ENCODE results near the gene SLC2A4.
"Not testable (repeated sequence)": the region's sequence is repeated elsewhere in the genome, so short reads cannot be mapped to it uniquely, and the experiment has no call there.

The SLC2A4 gene
- 0.03 to 0.25 (median 0.08) reads per million in 18 experiments for total RNA-seq

DNA sequence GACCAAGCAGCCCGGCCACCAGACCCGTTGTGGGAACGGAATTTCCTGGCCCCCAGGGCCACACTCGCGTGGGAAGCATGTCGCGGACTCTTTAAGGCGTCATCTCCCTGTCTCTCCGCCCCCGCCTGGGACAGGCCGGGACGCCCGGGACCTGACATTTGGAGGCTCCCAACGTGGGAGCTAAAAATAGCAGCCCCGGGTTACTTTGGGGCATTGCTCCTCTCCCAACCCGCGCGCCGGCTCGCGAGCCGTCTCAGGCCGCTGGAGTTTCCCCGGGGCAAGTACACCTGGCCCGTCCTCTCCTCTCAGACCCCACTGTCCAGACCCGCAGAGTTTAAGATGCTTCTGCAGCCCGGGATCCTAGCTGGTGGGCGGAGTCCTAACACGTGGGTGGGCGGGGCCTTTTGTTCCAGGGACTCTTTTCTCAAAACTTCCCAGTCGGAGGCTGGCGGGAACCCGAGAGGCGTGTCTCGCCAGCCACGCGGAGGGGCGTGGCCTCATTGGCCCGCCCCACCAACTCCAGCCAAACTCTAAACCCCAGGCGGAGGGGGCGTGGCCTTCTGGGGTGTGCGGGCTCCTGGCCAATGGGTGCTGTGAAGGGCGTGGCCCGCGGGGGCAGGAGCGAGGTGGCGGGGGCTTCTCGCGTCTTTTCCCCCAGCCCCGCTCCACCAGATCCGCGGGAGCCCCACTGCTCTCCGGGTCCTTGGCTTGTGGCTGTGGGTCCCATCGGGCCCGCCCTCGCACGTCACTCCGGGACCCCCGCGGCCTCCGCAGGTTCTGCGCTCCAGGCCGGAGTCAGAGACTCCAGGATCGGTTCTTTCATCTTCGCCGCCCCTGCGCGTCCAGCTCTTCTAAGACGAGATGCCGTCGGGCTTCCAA lies at the start of gene SLC2A4:
Gene SLC2A4, plus strand, starts transcription at position 645 of the 879 bp plus-strand sequence. Its CDS starts 217 bp downstream, at position 862.
- DNase-seq: peak; percentile 94 to 95

DNA sequence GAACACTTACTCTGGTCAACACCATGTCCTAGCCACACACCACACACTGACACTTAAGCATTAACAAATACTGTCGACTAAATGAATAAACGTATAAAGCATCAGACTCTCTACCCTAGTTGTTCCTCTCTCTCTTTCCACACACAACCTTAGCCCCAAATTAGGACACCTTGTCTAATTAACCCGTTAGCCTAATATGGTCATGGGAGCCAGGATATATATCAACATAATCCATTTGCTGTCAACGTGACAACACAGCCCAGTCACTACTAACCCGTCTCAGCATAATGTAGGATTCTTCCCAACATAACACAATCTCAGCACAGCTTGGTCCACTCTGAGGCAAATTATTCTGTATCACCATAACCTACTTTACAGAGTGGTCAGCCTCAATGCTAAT lies 49.4 kb upstream of the SLC2A4 start:
- no peak for DNase-seq

DNA sequence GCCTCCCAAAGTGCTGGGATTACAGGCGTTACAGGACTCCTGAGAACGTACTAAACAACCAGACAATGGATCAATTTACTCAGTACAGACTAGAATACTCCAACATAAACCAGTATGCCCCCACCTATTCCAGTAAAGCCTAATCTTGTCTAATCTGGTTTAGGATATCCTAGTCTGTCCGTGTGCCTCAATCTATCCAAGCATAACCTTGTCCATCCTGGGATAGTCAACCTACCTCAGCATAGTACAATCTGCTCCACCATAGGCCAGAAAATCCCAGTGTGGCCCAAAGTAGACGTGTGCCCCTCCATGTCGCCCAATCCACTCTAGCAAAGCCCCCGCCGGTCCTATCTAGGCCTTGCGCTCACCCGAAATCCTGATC lies 47.8 kb upstream of the SLC2A4 start:
- no peak for DNase-seq

DNA sequence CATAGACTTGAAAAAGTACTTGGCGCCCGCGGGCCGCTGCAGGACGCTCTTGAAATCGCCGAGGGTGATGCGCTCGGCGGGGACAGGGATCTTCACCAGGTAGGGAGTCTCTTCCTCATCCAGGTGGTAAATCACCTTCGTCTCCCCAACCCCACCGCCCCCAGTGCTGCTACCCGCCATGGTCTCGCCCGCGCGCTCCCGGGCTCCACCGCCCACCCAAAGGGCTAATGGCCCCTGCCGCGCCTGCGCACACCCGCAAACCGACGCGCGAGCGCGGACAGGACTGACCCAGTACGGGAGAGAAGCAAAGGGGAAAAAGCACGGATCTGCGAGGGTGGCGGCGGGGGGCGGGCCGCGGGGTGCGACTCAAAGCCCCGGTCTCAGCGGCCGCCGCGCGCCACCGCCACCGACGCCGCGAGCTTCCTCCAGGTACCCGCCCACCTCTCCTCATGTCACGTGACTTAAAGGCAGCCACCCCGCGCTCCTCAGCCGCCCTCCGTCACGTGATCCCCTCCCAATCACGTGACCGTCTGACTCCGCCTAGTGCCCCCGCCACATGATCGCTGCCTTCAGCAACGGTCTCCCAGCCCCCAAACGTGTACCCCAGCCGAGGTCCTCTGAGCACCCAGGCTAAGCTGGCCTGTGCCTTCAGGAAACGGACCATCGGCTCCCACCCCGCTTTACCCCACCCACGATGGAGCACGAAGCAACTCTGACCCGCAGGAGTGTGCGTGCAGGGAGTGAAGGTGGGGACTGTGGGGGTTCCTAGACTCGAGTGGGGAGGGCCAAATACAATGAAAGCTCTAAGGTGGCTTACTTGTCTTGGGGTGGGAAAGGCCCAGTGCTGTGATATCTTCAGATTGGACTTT lies 47.2 kb upstream of the SLC2A4 start, which contains the start of gene DVL2:
Gene DVL2, minus strand, starts transcription at position 435 of the 869 bp plus-strand sequence. Its CDS starts 255 bp downstream, at position 180.
- DNase-seq: peak; percentile 92 to 95

DNA sequence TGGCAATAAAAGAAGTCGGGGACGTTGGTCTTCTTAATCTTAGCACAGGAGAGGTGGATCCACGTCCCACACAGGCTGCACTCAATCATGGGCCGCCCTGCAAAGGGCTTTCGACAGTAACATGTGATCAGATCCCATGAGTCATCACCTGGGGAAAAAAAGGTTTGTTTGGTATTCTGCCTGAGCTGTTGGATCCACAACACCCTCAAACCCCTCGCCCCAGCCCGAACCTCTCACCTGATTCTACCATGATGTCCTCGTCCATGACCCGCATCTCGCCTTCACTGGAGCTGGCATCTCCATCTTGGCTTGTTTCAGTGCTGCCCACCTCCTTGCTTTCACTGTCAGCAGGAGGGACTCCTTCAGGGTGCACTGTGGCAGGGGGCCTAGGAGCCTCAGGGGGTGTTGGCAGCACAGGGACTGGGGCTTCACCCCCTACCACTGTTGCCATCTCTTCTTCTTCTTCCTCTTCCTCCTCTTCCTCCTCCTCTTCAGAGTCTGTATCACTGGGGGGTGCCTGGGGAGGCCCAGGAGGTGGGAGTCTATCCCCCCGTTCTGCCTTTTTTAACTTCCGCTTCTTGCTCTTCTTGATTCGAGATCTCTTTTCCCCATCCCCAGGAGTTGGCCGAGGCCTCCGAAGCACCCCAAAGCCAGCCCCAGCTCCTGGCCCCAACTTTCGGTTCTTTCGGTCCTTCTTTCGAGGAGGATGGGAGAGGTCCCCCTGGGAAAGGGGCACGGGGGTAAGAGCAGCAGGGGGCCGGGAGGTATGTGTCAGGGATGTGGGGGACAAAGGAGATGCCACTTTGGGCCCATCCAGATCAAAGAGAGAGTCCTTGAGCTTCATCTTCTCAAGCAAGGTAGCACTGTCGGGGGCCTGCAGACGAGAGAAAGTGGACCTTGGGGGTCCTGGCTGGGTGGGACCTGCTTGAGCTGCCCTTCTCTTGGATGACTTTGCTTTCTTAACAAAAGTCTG lies 45.5 kb upstream of the SLC2A4 start:
- DNase-seq: peak in 1 of 2 donors; percentile 60

DNA sequence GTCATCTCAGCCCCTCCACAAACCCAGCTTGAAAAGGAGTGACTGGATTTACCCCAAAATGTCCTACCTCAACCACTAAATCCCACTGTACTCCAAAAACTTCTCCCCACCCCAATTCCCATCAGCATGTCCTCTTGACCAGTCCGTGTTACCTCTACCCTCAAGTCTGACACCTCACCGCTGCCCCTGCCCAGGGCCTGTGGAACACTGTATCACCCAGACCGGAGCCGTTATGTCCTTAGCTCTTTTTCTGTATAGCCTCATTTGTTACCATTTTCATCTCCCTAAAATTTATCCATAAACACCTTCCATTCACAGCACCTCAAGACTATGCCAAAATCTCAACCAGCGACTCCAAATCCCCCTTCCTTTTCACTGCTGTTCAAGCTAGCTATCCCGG lies 44.7 kb upstream of the SLC2A4 start:
- DNase-seq: no peak

DNA sequence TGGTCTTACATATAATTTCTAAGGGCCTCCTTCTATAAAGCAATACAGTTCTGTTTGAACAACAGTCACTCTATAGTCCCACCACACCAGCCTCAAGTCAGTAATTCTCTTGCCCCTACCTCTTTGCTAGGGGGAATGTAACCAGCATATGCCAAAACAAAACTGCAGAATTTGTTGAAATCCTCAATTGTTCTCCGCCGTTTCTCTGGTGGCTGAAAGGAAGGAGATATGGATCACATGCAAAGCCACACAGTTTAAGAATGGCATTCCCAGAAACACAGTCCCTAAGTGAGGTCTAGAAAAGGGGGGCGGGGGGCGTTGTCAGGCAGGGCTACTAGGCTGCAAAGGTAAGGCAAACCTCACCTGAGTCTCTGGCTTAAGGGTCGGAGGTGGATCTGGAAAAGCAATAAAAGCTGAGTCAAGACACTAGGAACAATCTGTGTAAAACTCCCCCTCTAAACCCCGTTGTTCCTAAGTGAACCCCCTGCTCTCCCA lies 44.2 kb upstream of the SLC2A4 start:
- no peak for DNase-seq

DNA sequence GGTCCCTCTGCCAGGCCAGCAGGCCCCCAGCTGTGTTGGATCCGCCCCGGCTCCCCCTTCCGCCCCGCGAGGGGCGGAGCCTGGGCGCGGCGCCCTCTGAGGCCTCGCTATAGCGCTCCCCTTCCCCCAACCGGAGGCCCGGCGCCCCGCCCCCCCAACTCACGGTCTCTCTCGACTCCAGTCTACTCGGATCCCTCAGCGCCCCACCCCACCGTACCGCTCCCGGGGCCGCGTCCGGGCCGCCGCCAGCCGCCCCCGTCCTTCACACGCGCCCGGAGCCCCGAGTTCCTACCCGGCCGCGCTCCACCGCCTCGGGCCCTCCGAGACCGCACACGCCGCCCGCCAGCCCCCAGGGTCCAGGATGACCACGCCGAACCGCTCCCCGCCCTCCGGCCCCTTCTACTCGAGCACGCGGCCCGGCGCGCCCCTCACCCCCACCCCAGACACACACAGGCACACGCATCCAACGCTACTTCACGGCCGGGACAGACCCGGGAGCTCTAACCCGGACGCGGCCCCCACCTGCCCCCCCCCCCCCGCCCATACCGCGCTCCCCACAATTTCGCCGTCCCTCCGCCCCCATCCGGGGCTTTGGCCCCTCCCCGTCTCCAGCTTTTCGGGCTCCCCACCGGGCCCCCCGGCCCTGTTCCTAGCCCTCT lies 43.6 kb upstream of the SLC2A4 start:
- peak; percentile 61 to 71 for DNase-seq

DNA sequence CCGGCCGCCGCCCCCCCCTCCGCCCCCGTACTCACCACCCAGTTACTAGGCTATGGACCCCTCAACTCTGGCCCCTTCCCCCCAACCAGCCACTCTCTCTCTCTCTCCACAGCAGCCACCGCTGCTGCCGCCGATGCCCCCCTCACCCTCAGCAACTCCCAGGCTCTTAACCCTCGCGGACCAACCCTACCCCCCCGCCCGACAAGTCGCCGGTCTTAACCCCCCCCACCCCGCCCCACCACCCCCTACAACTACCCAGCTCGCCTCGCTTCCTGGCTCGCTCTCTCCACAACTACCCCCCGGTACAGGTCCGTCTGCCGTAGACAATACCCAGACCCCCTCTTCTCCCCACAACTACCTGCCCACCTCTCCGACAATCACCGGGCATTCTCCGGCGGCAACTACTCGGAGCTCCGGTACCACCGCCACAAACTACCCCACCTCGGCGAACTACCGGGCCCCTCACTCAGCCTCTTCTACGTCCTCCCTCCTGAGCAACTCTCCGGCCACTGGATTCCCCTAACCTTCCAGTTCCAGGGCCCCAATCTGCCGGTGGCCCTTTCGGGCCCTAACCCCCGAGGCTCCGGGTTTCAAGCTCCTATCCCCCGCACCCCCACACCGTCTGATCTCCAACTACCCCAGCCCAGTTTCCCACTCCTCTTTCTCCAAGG lies 43.0 kb upstream of the SLC2A4 start:
- DNase-seq: peak in 1 of 2 donors; percentile 4

DNA sequence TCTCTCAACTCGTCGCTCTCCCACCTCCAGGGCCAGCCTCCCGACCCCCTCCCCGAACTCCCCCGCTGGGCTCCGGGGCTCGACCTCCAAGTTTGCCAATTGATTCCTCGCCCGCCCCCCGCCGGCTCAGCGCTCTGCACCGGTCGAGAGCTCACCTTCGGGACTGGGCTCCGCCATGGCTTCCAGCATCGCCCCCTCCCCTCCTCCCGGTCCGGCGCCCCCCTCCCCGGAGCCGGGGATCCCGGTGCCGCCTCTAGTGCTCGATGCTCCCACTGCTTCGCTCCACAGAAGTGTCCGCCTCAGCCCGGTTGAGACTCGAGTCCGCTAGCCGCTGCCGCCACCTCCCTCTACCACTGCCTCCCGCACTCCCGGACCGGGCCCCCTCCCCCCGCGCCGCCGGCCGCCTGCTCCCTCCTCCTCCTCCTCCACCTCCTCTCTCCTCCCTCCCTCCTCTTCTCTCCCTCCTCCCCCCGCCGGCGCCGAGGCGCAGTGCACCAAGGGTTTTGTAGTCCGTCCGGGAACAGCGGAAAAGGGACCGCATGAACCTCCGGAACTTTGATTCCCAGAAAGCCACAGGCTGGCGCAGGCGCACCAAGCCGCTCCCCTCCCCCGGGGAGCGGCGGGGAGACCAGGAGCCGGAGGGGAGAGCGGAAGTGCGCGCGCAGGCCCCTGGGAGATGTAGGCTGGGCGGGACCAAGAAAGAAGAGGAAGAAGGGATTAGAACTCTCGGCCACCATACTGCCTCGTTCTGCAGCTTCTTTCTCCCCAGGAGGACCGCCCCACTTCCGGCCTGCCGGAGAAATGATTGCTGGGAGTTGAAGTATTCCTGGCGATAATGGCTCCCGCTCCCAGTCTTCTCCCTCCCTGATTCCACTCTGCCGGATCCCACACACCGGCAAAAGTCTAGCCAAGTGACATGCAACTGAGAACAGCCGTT lies 42.2 kb upstream of the SLC2A4 start, which contains the start of gene PHF23:
Gene PHF23, minus strand, starts transcription at position 367 of the 937 bp plus-strand sequence. Its CDS starts 178 bp downstream, at position 189.
- DNase-seq: peak; percentile 99 to 100

DNA sequence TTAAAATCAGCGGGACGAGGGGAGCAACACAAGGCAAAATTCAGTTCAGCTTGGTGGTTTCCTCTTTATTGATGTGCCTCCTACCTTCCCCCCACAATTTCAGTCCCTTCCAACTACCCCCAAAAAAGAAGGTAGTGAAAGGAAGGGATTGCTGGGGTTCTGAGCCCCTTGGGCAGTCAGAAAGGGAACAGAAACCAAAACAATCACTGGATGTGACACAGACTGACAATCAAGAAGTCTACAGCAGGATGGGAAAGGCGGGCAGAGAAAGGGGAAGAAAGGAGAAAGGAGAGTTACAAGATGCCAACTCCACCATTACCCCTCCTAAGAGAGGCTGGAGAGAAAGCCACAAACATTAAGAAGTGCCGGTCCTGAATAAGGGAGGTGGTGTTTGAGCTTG lies 41.1 kb upstream of the SLC2A4 start:
- peak; percentile 48 to 64 for DNase-seq

DNA sequence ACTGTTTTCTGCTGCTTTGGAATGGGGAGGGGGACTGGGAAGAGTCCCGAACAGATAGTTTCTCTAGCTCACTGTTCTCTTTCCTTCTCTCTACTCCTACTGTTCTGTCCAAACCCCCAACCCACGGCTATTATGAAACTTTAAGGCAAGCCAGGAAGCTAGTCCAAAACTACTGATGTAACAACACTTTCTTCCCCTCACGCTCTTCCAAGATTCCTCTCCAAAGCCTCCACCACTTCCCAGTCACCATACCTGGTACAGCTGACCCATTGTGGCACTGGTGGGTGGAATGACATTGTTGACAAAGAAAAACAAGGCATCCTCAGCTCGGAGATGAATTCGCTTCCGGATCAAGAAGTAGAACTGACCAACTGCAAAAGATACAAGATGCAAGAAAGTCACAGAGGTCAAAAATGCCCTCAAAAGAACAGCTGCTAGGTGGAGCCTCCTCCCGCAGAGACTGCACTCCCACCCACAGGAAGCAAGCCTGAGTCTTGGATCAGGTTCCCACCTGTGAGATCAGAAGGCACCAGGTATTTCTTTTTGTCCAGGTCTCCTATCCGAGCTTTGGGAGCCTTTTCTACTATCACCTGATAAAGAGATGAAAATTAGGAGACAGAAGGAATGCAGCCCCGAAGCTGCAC lies 40.3 kb upstream of the SLC2A4 start:
- peak in 1 of 2 donors; percentile 51 for DNase-seq

DNA sequence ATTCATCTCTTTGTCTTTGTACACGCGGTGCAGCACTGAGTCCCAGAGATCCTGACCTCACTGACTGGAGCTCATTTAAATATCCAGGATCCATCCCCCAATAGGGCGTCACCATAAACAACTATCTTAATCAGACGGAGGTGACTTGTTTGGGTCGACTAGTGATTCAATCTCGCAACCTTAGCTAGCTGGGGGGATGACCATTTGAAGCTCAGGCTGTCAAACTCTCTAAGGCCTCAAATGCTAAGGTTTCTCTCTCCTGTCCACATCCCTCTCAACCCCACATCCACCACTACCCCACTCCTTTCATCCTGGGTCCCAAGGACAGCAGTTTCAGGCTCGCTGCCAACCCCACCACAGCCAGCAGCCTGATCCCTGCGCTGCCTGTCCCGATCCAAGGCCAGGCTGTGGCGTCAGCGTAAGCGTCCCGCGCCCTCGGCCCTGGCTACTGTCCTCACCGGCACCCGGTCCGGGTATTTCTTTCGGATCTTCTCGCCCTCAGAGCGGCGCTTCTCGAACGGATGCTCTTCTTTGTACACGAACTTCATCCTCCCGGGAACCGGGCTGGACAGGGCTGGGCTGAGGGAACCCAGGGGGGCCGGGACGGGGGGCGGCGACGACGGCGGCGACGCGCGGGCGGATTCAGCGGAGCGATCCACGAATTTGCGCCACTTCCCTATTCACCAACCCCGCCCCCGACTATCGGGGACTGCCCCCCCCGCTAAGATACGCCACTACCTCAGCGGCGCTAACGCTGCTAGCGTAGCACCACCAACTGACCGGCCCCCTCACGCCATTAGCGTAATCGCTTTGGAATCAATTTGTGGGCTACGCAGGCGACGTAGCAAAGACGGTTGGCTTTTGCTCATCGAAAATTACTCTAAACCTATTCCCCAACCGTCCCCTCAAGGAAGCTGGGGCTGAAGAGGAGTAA lies 39.5 kb upstream of the SLC2A4 start, which contains the start of gene GABARAP:
Gene GABARAP, minus strand, starts transcription at position 667 of the 934 bp plus-strand sequence. Its CDS starts 119 bp downstream, at position 548.
- DNase-seq: peak; percentile 92 to 94

DNA sequence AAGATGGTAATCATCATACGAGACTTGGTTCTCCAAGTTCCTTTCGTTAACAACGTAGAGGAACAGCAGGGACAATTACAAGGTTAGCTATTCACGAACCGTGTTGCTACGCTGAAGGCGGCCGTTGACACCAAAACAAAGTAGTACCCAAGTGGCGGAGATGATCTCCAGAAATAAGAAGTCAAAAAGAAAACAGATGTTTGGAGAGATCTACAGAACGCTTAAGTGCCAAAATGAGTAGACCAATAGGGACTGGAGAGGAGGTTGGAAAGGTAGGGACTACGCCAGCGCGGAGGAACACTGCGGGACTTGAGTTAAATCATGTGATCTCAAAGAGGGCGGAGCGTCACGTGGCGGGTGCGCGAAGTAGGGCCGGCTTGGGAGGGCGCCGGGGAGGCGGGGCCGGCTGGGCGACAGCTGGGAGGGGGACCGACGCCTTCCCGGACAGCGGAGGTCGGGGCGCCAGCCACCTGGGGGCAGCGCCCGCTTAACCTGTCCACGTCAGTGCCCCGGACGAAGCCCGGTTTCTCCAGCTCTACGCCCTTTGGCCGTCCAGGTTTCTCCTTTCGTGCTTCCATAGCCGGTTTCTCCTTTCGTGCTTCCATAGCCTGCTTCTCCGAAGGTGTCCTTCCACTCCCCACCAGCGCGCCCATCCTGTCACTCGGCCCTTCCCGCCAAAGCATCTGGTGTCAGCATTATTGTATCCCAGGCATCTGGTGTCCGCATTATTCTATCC lies 38.6 kb upstream of the SLC2A4 start:
- peak; percentile 94 to 96 for DNase-seq

DNA sequence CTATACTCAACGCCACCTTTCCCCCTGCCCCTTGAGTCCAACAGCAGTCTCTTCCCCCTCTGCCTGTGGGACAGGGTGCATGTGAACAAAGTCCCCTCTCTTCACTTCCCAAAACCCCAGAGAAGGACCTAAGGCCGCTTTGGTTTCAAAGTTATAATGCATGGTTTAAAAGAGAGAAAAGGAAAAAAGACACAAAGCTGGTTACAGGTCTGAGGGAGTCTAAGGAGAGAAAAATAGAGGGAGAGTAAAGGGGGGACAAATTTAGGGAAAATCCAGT lies 38.1 kb upstream of the SLC2A4 start:
- DNase-seq: peak in 1 of 2 donors; percentile 6

DNA sequence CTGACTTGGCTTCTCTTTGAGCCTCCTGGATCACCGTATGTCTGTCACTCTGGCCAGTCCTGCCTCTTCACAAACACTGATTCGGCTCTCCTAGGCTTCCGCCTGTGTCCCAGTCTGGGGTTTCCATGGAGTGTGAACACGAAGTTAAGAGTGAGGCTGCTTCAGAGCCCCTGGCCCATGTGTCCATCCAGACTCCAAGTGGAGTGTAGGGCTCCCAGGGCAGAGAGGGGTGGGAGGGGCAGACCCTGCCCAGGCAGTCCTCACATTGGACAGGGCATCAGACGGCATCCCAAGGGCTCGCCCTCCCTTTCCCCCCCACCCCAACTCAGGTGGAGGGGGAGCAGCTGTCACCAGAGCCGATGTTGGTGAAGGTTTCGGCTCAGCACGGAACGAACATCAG lies 37.7 kb upstream of the SLC2A4 start:
- not testable (repeated sequence) for DNase-seq

DNA sequence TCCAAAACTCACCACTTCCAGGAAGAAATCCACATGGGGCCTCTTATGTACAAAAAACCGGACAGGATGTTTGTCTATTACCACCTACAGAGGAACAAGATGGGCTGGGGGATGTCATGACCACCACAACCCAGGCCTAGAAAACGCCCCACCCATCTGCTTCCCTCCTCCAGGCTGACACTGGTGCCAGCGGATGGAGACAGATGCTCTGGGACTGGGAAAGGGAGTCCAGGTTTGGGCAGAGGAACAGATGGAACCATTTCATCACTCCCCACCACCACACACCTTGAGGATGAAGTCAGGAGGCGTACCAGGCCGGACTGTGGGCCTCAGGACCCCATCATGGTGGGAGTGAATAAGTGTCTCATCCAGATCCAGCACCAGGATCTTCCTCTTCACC lies 34.7 kb upstream of the SLC2A4 start:
- DNase-seq: no peak
